GM23338 (cell line): ENCODE measurements around the gene DHX40. TPM values are rescaled to one million over a fixed set of nuclear protein-coding genes. Genes with fewer than 3 reads are reported as not detected.

ENCODE experiments used
- ATAC-seq: fragments of 200-7000 bp; cut with Tn5 transposase; 3 replicates; pipeline ENCODE4 v1.9.1; 2020
- DNase-seq: peaks from one replicate; pipeline ENCODE4 v3.0.0-alpha.2; 2015; ENCODE audit warnings: low spot score
- H2AFZ ChIP-seq: fragments of 200-600 bp; sonication (generic); 2 replicates; pipeline ENCODE4 v1.8.0; 2016; ENCODE audit warnings: antibody characterized with exemption, mild to moderate bottlenecking, moderate library complexity
- H3F3A ChIP-seq: fragments of 200-600 bp; sonication (generic); replicated peaks from 2 replicates; pipeline ENCODE4 v1.8.0; 2017; ENCODE audit warnings: antibody characterized with exemption, mixed run types, low read depth
- H3K27ac ChIP-seq: fragments of 200-600 bp; sonication (generic); 2 replicates; pipeline ENCODE4 v1.6.1; 2016; ENCODE audit warnings: low read depth
- H3K27me3 ChIP-seq: fragments of 200-600 bp; sonication (generic); 2 replicates; pipeline ENCODE4 v1.8.0; 2016; ENCODE audit warnings: mild to moderate bottlenecking, mixed run types, moderate library complexity; ENCODE audit not compliant: insufficient read depth
- H3K36me3 ChIP-seq: fragments of 200-600 bp; sonication (generic); 2 replicates; pipeline ENCODE4 v1.8.0; 2016; ENCODE audit warnings: mild to moderate bottlenecking; ENCODE audit not compliant: insufficient read depth
- H3K4me1 ChIP-seq: fragments of 200-600 bp; sonication (generic); 2 replicates; pipeline ENCODE4 v1.8.0; 2016; ENCODE audit warnings: mild to moderate bottlenecking, moderate library complexity; ENCODE audit not compliant: insufficient read depth
- H3K4me2 ChIP-seq: fragments of 200-600 bp; sonication (generic); 2 replicates; pipeline ENCODE4 v1.7.1; 2017; ENCODE audit warnings: mixed run types
- H3K4me3 ChIP-seq: fragments of 200-600 bp; sonication (generic); 2 replicates; pipeline ENCODE4 v1.6.1; 2016; ENCODE audit warnings: mixed run types
- H3K79me2 ChIP-seq: fragments of 200-600 bp; sonication (generic); replicated peaks from 2 replicates; pipeline ENCODE4 v1.8.0; 2017; ENCODE audit warnings: mild to moderate bottlenecking; ENCODE audit not compliant: insufficient read depth
- H3K9me2 ChIP-seq: fragments of 200-600 bp; sonication (generic); 2 replicates; pipeline ENCODE4 v1.8.0; 2017; ENCODE audit not compliant: insufficient read depth
- H4K20me1 ChIP-seq: fragments of 200-600 bp; sonication (generic); replicated peaks from 2 replicates; pipeline ENCODE4 v1.8.0; 2017; ENCODE audit warnings: mild to moderate bottlenecking; ENCODE audit not compliant: insufficient read depth
- H3K27ac Mint-ChIP-seq: 2 replicates; pipeline ENCODE4 v1.8.0; 2020; ENCODE audit warnings: inconsistent platforms, mild to moderate bottlenecking, moderate library complexity, mixed read lengths
- H3K27me3 Mint-ChIP-seq: 3 replicates; pipeline ENCODE4 v1.8.0; 2022; ENCODE audit warnings: low read depth, mild to moderate bottlenecking, moderate library complexity, mixed read lengths, inconsistent platforms; ENCODE audit not compliant: insufficient read depth, poor library complexity
- H3K36me3 Mint-ChIP-seq: 3 replicates; pipeline ENCODE4 v1.8.0; 2021; ENCODE audit warnings: low read depth, mild to moderate bottlenecking, inconsistent platforms, moderate library complexity, mixed read lengths
- H3K4me1 Mint-ChIP-seq: 3 replicates; pipeline ENCODE4 v1.8.0; 2020; ENCODE audit warnings: mild to moderate bottlenecking, inconsistent platforms, mixed read lengths
- H3K4me3 Mint-ChIP-seq: 3 replicates; pipeline ENCODE4 v1.8.0; 2021; ENCODE audit warnings: moderate library complexity, mild to moderate bottlenecking, inconsistent platforms, mixed read lengths
- H3K9me3 Mint-ChIP-seq: 3 replicates; pipeline ENCODE4 v1.8.0; 2020; ENCODE audit warnings: moderate library complexity, mild to moderate bottlenecking, inconsistent platforms, mixed read lengths
- CREB1 ChIP-seq: fragments of 250-450 bp; sonication (Bioruptor Pico); IDR thresholded peaks from 2 replicates; pipeline ENCODE4 v1.5.0; 2020; ENCODE audit warnings: low read depth, mild to moderate bottlenecking, moderate library complexity
- EZH2phosphoT487 ChIP-seq: fragments of 200-600 bp; sonication (generic); IDR thresholded peaks from one replicate; pipeline ENCODE4 v1.8.1; 2018; ENCODE audit warnings: antibody characterized with exemption; ENCODE audit not compliant: unreplicated experiment
- JUNB ChIP-seq: IDR thresholded peaks from one replicate; pipeline ENCODE4 v1.6.1; 2016; ENCODE audit warnings: antibody characterized with exemption; ENCODE audit not compliant: unreplicated experiment
- NANOG ChIP-seq: IDR thresholded peaks from 2 replicates; pipeline ENCODE4 v1.6.1; 2016; ENCODE audit warnings: antibody characterized with exemption, borderline replicate concordance
- POLR2AphosphoS5 ChIP-seq: IDR thresholded peaks from 2 replicates; pipeline ENCODE4 v1.6.1; 2016; ENCODE audit warnings: antibody characterized with exemption, low read depth
- STAT1 ChIP-seq: IDR thresholded peaks from one replicate; pipeline ENCODE4 v1.6.1; 2016; ENCODE audit warnings: antibody characterized with exemption; ENCODE audit not compliant: unreplicated experiment
- ZNF331 ChIP-seq: fragments of 250-450 bp; sonication (Bioruptor Pico); IDR thresholded peaks from 2 replicates; pipeline ENCODE4 v1.5.0; 2020; ENCODE audit warnings: low read depth, mild to moderate bottlenecking, moderate library complexity
- polyA plus RNA-seq: library from polyadenylated mRNA; unstranded; fragments of >200 nt; fragmentation: Nextera tagmentation; extraction: Ambion mirVana; gene quantifications from 2 replicates; pipeline ENCODE4 v1.2.1, GENCODE V29; 2016
- total RNA-seq: library from RNA; depleted of rRNA; stranded (reverse); fragments of >200 nt; shearing (Covaris generic); gene quantifications from 2 replicates; pipeline ENCODE4 v1.2.3, GENCODE V29; 2014
- TF ChIP-seq, protein P1 (sequence below): IDR thresholded peaks from 2 replicates; pipeline ENCODE4 v1.6.1; 2016; ENCODE audit warnings: antibody characterized with exemption
- TF ChIP-seq, protein P2 (sequence below): fragments of 250-450 bp; sonication (Bioruptor Pico); IDR thresholded peaks from 2 replicates; pipeline ENCODE4 v1.5.0; 2020; ENCODE audit warnings: mild to moderate bottlenecking, moderate library complexity

Gene DHX40
- total and polyA plus RNA-seq, 2 experiments from 2014 or later, result 14.5 to 38.2 TPM

DNA sequence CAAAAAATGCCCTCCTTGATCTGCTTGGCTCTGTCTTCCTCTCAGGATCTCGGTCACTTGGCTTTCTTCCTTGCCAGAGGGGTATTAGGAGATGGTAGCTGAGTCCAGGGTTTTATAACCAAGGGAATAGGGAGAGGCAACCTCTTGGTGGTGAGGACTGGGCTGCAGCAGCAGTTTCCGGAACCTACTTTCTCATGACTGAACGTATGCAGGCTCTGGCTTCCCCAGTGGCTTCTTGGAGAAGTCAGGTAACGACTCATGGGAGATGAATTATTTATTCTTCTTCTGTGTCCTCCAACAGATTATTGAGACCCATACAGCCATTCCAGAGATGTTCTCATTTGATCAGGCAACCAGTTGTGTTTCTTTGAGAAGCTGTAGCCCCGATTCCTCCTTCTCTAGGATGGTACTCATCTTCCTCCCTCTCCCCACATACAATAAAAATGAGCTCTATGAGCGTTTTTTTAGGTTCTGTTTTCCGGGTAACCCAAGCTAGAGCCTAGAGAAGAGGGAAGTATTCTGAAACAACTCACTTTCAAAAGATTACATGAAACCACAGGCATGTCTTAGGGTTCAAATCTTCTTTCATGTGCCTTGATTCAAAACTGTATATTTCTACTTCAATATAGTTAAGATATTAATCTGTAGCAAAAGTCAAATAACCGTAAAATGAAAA, 22.3 kb upstream of the DHX40 start:
- no peak overlapping the region for H3K27ac Mint-ChIP-seq
- no peaks in the 10 kb centered on the region for H3K79me2 ChIP-seq
- no peak overlapping the region for H3K4me2 ChIP-seq
- TF ChIP-seq CREB1 (CRISPR knock-in tag), result no peak
- no peak for TF ChIP-seq POLR2AphosphoS5
- TF ChIP-seq ZNF331 (CRISPR knock-in tag), result no peak
- no peak for TF ChIP-seq STAT1
- TF ChIP-seq, protein P1, sequence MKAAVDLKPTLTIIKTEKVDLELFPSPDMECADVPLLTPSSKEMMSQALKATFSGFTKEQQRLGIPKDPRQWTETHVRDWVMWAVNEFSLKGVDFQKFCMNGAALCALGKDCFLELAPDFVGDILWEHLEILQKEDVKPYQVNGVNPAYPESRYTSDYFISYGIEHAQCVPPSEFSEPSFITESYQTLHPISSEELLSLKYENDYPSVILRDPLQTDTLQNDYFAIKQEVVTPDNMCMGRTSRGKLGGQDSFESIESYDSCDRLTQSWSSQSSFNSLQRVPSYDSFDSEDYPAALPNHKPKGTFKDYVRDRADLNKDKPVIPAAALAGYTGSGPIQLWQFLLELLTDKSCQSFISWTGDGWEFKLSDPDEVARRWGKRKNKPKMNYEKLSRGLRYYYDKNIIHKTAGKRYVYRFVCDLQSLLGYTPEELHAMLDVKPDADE, result no peak
- no peak for TF ChIP-seq NANOG
- TF ChIP-seq JUNB, result no peak
- TF ChIP-seq, protein P2, sequence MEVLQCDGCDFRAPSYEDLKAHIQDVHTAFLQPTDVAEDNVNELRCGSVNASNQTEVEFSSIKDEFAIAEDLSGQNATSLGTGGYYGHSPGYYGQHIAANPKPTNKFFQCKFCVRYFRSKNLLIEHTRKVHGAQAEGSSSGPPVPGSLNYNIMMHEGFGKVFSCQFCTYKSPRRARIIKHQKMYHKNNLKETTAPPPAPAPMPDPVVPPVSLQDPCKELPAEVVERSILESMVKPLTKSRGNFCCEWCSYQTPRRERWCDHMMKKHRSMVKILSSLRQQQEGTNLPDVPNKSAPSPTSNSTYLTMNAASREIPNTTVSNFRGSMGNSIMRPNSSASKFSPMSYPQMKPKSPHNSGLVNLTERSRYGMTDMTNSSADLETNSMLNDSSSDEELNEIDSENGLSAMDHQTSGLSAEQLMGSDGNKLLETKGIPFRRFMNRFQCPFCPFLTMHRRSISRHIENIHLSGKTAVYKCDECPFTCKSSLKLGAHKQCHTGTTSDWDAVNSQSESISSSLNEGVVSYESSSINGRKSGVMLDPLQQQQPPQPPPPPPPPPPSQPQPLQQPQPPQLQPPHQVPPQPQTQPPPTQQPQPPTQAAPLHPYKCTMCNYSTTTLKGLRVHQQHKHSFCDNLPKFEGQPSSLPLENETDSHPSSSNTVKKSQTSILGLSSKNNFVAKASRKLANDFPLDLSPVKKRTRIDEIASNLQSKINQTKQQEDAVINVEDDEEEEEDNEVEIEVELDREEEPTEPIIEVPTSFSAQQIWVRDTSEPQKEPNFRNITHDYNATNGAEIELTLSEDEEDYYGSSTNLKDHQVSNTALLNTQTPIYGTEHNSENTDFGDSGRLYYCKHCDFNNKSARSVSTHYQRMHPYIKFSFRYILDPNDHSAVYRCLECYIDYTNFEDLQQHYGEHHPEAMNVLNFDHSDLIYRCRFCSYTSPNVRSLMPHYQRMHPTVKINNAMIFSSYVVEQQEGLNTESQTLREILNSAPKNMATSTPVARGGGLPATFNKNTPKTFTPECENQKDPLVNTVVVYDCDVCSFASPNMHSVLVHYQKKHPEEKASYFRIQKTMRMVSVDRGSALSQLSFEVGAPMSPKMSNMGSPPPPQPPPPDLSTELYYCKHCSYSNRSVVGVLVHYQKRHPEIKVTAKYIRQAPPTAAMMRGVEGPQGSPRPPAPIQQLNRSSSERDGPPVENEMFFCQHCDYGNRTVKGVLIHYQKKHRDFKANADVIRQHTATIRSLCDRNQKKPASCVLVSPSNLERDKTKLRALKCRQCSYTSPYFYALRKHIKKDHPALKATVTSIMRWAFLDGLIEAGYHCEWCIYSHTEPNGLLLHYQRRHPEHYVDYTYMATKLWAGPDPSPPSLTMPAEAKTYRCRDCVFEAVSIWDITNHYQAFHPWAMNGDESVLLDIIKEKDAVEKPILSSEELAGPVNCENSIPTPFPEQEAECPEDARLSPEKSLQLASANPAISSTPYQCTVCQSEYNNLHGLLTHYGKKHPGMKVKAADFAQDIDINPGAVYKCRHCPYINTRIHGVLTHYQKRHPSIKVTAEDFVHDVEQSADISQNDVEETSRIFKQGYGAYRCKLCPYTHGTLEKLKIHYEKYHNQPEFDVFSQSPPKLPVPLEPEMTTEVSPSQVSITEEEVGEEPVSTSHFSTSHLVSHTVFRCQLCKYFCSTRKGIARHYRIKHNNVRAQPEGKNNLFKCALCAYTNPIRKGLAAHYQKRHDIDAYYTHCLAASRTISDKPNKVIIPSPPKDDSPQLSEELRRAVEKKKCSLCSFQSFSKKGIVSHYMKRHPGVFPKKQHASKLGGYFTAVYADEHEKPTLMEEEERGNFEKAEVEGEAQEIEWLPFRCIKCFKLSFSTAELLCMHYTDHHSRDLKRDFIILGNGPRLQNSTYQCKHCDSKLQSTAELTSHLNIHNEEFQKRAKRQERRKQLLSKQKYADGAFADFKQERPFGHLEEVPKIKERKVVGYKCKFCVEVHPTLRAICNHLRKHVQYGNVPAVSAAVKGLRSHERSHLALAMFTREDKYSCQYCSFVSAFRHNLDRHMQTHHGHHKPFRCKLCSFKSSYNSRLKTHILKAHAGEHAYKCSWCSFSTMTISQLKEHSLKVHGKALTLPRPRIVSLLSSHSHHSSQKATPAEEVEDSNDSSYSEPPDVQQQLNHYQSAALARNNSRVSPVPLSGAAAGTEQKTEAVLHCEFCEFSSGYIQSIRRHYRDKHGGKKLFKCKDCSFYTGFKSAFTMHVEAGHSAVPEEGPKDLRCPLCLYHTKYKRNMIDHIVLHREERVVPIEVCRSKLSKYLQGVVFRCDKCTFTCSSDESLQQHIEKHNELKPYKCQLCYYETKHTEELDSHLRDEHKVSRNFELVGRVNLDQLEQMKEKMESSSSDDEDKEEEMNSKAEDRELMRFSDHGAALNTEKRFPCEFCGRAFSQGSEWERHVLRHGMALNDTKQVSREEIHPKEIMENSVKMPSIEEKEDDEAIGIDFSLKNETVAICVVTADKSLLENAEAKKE (CRISPR knock-in tag), result no peak
- TF ChIP-seq EZH2phosphoT487, result no peak
- no peak overlapping the region for H3K4me3 ChIP-seq
- no peaks in the 10 kb centered on the region for H3K36me3 Mint-ChIP-seq
- peaks cover 6% of the 10 kb centered on the region for H3K27me3 Mint-ChIP-seq
- H3F3A ChIP-seq, result no peaks in the 10 kb centered on the region
- no peaks in the 10 kb centered on the region for H3K36me3 ChIP-seq
- H2AFZ ChIP-seq, result peak overlapping the region; percentile 94
- 0 out of 2 replicates have a peak, but pooled peaks cover 2% of the 10 kb centered on the region for H3K9me2 ChIP-seq
- H3K4me3 Mint-ChIP-seq, result no peak overlapping the region
- H3K9me3 Mint-ChIP-seq, result no peaks in the 10 kb centered on the region
- H3K4me1 Mint-ChIP-seq, result peaks cover 9% of the 10 kb centered on the region
- H4K20me1 ChIP-seq, result no peaks in the 10 kb centered on the region
- ATAC-seq (no peak), DNase-seq (no peak)
- no peak overlapping the region for H3K27ac ChIP-seq
- H3K27me3 ChIP-seq, result no peaks in the 10 kb centered on the region
- H3K4me1 ChIP-seq, result peaks cover 9% of the 10 kb centered on the region; the same call in 1 of the 2 replicates
